ENCODE results near the gene UNC45A.
"Not testable (repeated sequence)": the region's sequence is repeated elsewhere in the genome, so short reads cannot be mapped to it uniquely, and the experiment has no call there.

Gene UNC45A

DNA sequence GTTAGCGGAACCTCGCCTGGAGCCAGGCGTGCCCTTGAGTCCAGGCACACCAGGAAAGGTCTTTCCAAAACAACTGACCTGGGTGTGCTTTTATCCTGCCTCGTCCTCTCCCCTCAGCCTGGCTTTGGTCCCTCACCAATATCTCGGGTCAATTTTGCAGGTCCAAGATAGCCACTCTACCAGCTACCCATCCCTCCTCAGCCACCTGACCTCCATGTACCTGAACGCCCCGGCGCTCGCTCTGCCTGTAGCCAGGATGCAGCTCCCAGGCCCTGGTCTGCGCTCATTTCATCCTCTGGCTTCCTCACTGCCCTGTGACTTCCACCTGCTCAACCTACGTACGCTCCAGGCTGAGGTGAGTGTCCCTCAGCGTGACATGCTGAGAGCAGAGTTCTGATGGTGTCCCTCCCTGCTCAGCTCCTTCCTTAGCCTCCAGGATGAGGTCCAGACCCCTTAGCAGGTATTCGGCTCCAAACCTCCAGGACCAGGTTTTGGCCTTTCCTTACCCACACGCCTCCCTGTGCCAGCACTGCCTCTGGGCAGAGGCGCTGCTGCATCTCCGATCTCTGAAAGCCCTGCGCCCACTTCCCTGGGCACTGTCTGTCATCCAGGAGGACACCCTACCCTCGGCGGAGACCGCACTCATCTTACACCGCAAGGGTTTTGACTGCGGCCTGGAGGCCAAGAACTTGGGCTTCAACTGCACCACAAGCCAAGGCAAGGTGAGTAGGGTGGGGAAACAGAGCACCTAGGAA, 16.9 kb upstream of the UNC45A start:
- DNase-seq (ENCODE audit: low spot score): no peak

DNA sequence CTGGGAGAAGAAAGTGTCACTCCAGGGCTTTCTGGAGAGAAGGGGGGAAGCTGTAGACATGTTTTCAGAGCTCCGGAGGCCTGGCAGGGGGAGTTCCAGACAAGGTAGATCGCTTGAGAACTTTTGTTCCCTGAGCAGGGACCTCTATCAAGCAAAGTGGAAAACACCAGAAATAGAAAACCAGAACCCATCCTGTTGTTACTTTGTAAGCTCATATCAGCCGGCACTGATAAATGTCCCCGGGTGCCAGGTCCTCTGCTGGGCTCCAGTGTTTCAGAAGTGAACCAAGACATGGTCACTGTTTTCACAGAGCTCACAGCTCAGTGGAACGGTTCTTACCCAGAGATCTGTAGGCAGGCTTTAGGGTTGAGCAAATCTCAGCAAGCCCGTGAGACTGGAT, 16.2 kb upstream of the UNC45A start:
- no peak for DNase-seq (ENCODE audit: low spot score)

DNA sequence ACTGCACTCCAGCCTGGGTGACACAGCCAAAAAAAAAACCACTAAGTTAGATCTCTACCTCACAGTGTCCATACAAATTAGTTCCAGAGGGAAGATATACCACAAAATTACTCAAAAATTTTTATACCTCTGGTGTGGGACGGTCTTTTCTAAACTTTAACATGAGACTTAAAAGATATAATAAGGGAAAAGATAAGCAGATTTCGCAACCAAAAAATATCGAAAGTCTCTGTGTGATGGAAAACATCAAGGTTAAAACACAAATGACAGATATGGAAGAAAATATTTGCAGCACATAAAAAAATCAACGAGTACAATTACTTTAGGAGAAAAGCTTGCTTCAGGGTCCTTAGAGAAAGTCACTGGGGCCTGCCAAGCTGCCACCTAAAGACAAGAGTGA, 13.2 kb upstream of the UNC45A start:
- no peak for DNase-seq (ENCODE audit: low spot score)

DNA sequence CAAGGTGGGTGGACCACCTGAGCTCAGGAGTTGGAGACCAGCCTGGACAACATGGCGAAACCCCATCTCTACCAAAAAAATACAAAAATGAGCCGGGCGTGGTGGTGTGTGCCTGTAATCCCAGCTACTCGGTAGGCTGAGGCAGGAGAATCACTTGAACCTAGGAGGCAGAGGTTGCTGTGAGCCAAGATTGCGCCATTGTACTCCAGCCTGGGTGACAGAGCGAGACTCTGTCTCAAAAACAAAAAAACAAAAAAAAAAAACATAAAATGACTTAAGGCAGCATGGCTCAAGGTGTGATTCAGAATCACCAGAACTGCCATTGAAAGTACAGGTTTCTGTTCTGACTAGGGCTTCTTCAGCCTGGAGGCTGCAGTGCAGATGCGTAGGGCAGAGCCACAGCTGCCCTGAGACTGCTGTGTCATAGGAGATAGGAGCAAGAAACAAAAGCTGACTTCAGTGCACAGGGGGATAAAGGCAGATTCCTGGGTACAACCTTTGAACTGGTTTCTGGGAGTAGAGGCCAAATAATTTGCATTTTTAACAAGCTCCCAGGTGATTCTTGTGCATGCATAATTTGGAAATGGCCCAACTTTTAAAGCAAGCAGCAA, 12.3 kb upstream of the UNC45A start:
- not testable (repeated sequence) for DNase-seq (ENCODE audit: low spot score)

DNA sequence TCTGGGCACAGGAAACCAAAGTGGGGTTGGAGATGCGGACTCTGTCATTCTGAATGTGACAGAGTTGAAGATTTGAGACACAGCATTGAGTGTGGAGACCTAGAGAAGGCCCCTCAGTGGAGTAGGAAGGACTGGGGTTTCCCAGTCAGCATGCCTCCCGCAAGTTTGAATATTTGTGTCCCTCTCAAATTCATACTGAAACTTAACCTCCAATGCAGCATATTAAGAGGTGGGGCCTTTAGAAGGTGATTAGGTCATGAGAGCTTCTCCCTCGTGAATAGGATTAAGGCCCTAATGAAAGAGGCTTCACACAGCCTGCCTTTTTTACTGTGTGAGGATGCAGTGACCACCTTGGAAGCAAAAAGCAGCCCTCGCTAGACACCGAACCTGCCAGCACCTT, 10.7 kb upstream of the UNC45A start:
- no peak for DNase-seq (ENCODE audit: low spot score)

DNA sequence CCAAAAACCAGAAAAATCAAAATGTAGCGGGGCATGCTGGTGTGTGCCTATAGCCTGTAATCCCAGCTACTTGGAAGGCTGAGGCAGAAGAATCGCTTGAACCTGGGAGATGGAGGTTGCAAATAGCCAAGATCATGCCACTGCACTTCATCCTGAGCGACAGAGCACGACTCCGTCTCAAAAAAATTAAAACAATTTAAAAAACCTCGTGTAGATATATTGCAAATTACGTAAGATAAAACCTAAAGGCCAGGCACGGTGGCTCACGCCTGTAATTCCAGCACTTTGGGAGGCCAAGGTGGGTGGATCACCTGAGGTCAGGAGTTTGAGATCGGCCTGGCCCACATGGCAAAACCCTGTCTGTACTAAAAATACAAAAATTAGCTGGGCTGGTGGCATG, 8.3 kb upstream of the UNC45A start:
- DNase-seq (ENCODE audit: low spot score): not testable (repeated sequence)

DNA sequence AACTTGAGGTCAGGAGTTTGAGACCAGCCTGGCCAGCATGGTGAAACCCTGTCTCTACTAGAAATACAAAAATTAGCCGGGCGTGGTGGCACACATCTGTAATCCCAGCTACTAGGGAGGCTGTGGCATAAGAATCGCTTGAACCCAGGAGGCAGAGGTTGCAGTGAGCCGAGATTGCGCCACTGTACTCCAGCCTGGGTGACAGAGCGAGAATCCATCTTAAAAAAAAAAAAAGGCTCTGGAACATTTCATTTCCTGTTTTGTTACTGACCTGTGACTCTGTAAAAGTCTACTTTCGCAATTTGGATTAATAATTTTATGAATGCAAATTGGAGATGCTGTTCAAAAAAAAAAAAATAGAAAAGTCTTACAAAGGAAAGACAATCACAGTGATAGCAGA, 7.0 kb upstream of the UNC45A start:
- not testable (repeated sequence) for DNase-seq (ENCODE audit: low spot score)

DNA sequence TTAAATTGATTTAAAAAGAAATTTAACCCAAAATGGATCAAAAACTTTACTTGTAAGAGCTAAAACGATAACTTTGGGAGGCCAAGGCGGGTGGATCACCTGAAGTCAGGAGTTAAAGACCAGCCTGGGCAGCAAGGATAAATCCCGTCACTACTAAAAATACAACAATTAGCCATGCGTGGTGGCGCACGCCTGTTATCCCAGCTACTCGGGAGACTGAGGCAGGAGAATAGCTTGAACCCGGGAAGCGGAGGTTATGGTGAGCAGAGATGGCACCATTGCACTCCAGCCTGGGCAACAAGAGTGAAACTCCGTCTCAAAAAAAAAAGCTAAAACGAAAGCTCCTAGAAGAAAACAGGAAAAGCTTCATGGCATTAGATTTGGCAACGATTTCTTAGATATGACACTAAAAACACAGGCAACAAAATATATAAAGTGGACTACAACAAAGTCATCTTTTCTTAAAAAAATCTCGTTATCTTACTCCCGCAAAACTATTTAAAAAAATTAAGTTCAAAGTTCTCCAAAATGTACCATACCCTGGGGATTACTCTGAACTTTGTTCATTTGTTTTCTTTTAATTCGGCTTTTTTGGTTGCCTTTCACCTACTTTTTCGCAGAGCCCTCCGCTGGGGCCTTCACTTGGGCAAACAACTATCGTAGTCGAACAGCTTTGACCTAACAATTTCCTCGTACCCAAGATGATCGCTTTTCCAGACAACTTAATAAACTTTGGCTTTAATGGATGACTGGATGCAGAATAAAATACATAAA, 5.7 kb upstream of the UNC45A start:
- DNase-seq (ENCODE audit: low spot score): no peak

DNA sequence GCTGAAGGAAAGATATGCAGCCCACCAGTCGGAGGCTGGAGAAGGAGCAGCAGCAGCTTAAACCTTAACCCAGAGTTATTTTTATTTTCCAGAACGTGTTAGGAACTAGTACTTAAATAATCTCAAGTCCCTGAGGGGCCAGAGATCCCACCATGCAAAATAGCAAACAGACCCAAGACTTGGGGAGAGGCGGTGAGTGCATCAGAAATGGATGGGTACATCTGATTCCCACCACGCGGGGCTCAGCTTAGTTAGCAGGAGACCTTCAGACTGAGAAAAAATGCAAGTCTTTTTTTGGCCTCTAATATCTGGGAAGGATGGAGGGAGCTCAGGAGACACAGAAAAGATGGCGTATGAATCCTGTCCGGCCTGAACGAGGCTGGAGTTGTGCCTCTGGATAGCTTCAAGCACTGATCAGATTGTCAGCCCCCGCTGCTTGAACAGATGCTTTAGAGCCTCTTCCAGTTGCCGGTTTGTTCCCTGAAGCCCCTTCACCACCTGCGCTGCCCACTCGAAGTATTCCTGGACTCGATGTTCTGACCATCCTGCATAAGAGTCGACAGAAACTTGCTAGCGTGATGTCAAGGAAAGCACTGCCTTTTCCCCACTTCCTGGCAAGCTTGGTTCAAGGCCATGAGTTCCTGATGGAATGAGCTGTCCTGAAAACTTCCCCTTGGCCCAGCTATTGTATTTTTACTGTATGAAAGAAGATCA, 4.1 kb upstream of the UNC45A start:
- DNase-seq (ENCODE audit: low spot score): no peak

DNA sequence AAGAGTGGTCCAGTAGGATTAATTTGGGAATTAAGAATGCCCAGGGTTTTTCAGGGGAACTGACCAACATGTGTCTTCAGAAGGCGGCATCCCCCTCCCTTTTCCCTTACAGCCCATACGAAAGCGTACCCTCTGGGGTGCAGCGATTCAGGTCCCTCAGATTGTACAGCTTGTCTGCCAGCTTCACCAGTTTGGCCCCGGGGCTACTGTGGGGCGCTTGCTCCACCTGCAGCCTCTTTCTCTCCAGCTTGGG, 3.6 kb upstream of the UNC45A start:
- no peak for DNase-seq (ENCODE audit: low spot score)

DNA sequence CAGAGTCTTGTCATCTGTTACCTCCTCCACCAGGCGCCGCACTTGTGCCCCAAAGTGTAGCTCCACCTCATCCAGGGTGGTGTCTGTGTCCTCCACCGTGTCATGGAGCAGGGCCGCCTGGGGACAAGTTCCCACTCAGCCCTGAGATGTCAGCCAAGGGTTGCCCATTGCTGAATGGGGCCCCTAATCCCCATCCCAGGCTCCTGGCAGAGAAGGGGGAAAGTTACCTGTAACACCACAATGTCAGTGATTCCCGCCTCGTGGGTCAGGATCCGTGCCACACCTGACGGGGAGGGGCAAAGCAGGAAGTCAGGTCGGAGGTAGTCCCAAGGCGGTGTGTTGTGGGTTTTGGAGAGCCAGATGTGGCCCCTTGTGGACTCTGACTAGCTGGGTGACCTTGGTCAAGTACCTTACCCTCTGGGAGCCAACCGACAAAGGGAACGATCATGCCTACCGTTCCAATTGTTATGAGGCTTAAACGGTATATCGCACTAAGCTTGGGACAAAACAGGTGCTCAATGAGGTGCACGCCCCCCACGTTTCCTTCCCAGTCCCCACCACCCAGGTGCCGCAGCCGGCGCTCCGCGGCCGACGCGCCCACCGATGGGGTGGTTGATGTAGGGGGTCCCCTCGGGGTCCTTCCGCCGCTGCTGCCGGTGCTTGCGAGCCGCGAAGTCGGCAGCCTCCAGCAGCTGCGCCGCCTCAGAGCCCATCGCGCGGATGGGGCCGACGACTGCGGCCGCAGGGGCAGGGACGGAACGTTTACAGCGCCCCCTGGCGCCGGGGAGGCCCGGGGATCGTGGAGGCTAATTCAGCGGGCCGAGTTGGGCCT, 3.0 kb upstream of the UNC45A start, which contains the start of gene HDDC3:
TSS of gene HDDC3 (minus strand) at position 722 of the 832 bp plus-strand sequence. CDS start at position 713, 9 bp downstream.
- DNase-seq (ENCODE audit: low spot score): peak; percentile 94

DNA sequence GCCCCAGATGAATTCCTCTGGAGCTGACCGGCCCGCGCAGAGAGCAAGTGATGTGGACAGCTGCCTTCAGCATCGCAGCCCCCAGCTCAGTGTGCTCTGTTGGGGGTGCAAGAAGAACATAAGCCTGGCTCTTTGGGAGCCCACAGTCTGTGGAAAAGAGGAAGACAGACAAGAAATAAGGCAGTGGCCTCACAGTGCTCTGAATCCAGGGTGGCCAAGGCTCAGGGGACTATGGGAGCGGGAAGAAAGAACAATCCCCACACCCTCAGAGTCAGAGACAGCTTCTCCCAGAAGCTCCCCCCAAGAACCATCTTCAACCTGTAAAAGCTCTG, 2.5 kb upstream of the UNC45A start:
- DNase-seq (ENCODE audit: low spot score): no peak

DNA sequence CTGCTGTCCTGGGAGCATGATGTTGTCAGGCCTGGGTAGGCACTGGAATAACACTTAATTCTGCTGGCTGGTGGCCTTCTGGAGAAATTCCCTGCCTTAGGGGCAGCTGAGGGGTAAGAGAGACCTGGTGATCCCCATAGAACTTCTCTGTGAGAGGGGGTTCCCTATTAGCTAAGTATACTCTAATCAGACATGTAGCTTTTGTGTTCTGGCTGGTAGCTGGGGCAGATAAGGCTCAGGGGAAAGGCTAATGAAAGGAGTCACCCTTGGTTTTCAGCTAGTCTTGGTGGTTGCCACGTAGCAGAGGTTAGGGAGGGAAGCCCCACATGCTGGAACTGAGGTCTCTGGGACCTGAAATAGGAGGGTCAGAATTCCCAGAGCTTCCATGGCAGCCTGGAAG, 1.8 kb upstream of the UNC45A start:
- DNase-seq (ENCODE audit: low spot score): no peak

DNA sequence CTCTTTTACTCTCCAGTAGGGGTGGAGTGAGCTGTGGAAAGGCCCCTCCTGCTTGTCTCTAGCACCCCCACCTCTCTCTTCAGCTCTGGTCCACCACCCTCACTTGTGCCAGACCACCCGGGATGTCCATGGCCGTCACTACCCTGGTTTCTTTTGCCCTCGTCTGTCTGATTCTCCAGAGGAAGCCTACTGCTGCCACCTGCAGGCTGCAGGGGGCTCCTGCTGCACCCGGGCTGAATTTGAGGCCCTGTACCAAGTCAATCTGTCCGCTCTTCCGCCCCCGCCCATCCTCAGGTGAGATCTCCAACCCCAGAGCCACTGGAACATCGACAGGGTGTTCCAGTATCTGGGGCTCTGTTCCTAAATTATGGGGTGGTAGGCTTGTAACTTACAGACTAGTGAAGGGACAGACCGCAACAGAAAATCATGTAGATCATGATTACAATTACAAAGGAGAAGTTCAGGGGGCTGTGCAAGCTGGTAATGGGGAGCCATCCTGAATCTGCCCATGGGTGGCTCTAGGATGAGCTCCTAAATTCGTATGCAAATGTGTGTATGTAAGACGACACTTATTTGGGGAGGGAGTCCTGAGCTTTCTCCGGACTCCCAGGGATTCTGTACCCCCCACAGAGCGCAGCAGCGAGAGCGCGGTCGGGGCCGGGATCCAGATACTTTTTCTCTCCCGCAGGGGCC, 683 bp upstream of the UNC45A start:
- DNase-seq (ENCODE audit: low spot score): peak; percentile 88

DNA sequence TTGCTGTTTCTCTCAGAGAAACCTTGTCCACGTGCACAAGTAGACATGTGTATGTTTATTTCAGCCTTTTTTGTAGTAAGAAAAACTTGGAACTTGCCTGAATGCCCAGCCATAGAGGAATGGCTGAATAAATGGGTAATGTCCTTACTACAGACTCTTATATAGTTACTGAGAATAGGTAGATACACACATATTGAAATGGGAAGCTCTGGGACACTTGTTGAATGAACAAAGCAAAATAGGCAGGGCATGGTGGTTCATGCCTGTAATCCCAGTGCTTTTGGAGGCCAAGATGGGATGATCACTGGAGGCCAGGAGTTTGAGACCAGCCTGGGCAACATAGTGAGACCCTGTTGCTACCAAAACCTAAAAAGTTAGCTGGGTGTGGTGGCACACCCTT, 1.7 kb downstream of the UNC45A start:
- DNase-seq (ENCODE audit: low spot score): no peak

DNA sequence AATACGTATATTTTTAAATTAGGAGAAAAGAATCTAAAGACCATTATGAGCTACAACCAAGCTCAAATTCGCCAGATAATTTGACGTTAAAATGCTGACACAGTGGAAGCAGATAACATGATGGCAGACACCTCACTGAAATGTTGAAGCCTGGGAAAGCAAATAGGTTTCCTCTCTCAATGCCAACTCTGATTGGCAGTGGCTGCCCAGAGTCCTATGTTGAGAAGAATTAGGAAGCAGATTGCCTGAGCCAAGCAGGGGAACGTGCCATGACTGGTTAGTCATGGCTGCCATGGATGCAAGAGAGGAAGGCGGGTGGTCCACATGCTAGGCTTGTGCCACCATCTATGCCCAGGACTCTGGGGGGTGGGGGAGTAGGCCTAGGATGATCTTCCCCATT, 3.2 kb downstream of the UNC45A start:
- no peak for DNase-seq (ENCODE audit: low spot score)

DNA sequence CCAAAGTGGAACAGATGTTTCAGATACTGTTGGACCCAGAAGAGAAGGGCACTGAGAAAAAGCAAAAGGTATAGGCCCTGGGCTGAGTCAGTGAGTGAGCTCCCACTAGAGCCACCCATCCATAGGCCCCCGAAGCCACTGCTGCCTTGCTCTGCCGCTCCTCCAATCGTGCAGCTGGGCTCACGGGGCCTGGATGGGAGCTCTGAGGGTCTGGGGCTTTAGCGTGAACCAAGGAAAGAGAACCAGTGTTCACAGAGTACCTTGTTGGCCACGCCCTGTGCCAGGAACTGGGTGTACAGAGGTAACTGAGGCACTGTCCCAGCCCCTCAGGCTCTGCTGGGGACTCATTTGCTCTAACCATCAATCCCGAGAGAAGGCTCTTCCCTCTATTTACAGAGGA, 4.7 kb downstream of the UNC45A start:
- no peak for DNase-seq (ENCODE audit: low spot score)

DNA sequence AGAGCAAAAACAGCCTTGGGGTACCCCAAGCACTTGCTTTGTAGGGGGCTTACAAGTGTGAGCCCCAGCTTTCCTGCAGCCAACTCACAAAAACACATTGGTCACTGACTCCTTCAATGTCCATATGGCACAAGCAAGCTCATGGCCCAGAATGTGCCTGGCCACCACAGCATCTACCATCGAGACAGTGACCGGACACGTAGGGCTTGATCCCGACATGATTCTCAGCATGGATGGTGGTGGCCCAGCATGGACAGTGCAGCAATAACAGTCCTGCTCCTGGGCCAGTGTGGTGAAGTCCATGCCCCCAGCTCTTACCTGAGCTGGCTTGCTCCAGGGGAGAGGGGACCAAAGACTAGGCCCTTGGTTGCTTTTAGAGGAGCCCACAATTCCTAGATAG, 6.0 kb downstream of the UNC45A start:
- DNase-seq (ENCODE audit: low spot score): no peak

DNA sequence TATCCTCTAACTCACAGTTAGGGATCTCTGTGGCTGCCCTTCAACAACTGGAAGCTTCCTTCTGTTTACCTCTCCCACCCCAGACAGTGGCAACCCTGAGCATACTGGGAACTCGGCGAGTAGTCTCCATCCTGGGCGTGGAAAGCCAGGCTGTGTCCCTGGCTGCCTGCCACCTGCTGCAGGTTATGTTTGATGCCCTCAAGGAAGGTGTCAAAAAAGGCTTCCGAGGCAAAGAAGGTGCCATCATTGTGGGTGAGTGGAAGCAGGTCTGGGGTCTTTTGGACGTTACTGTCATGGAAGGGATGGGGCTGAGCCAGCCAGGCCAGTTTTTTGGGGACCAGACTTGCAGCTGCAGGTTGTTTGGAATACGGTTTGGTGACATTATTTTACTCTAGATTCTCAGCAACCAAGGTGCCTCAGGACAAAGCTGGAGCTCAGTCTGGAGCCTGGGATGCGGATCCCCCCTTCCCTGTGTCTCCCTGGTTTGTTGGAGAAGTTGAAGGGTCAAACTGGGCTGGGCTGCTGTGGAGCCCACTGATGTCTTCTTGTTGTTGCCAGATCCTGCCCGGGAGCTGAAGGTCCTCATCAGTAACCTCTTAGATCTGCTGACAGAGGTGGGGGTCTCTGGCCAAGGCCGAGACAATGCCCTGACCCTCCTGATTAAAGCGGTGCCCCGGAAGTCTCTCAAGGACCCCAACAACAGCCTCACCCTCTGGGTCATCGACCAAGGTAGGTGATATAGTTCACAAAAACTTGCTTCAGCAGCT, 7.5 kb downstream of the UNC45A start:
- no peak for DNase-seq (ENCODE audit: low spot score)

DNA sequence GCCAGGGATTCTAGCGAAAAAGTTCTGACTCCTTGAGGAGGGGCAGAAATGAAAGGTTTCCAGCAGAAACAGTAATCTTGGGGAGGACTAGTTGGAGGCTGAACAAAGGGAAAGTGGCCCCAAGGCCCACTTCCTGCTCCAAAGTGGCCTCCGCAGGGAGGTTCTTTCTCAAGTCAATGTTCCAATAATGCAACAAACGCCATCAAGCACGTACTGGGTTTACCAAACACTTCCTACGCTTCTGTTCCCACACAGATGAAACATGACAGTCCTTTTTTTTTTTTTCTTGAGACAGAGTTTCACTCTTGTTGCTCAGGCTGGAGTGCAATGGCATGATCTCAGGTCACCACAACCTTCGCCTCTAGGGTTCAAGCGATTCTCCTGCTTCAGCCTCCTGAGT, 10.0 kb downstream of the UNC45A start:
- DNase-seq (ENCODE audit: low spot score): no peak

DNA sequence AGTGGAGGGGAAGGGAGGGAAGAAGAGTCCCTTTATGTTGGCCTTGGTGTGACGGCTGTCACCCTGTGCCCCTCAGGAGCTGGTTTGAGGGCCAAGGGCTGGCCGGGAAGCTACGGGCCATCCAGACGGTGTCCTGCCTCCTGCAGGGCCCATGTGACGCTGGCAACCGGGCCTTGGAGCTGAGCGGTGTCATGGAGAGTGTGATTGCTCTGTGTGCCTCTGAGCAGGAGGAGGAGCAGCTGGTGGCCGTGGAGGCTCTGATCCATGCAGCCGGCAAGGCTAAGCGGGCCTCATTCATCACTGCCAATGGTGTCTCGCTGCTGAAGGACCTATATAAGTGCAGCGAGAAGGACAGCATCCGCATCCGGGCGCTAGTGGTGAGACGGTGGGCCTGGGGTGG, 11.5 kb downstream of the UNC45A start:
- no peak for DNase-seq (ENCODE audit: low spot score)

Measured in LoVo (cell line).